DMS53 treated with DMSO at 0.1 percent for 48 hours (cell line): ENCODE results near the gene GULP1.

Experiments
- DNase-seq: peaks from one replicate; lab custom pipeline; 2025; ENCODE audit not compliant: unreplicated experiment; lab: John Stamatoyannopoulos, UW

Gene GULP1

GRCh38 chr2:188414869-188415753 lies 123.4 kb downstream of the GULP1 start:
- DNase-seq = peak; percentile 59

- peak; percentile 59 for DNase-seq
These were observed 124.0 kb downstream of the GULP1 start for GRCh38 chr2:188415754-188416083.

- DNase-seq = no peak
These were observed 124.7 kb downstream of the GULP1 start for GRCh38 chr2:188416367-188416766.

- no peak for DNase-seq
These were observed 131.1 kb downstream of the GULP1 start for GRCh38 chr2:188422726-188423125.

GRCh38 chr2:188425266-188425665 lies 133.6 kb downstream of the GULP1 start:
- no peak for DNase-seq

GRCh38 chr2:188426121-188426520 lies 134.4 kb downstream of the GULP1 start:
- DNase-seq = no peak

- no peak for DNase-seq
These were observed 139.0 kb downstream of the GULP1 start for GRCh38 chr2:188430705-188431104.

GRCh38 chr2:188434018-188434417 lies 142.3 kb downstream of the GULP1 start:
- no peak for DNase-seq

GRCh38 chr2:188435115-188435514 lies 143.4 kb downstream of the GULP1 start:
- no peak for DNase-seq

GRCh38 chr2:188437537-188437936 lies 145.9 kb downstream of the GULP1 start:
- DNase-seq = no peak

- no peak for DNase-seq
These were observed 148.3 kb downstream of the GULP1 start for GRCh38 chr2:188439986-188440385.

- DNase-seq = no peak
These were observed 149.2 kb downstream of the GULP1 start for GRCh38 chr2:188440849-188441248.

GRCh38 chr2:188441288-188441947 lies 149.7 kb downstream of the GULP1 start:
- DNase-seq = no peak

GRCh38 chr2:188443207-188443606 lies 151.5 kb downstream of the GULP1 start:
- DNase-seq = no peak

- DNase-seq = no peak
These were observed 152.6 kb downstream of the GULP1 start for GRCh38 chr2:188444106-188444835.

- DNase-seq = no peak
These were observed 157.9 kb downstream of the GULP1 start for GRCh38 chr2:188449561-188449960.

GRCh38 chr2:188449971-188450370 lies 158.3 kb downstream of the GULP1 start:
- DNase-seq = no peak

- DNase-seq = no peak
These were observed 159.2 kb downstream of the GULP1 start for GRCh38 chr2:188450732-188451483.

- no peak for DNase-seq
These were observed 160.4 kb downstream of the GULP1 start for GRCh38 chr2:188452084-188452483.

- DNase-seq = no peak
These were observed 164.6 kb downstream of the GULP1 start for GRCh38 chr2:188456114-188456909.
